GM12801 (cell line): ENCODE data around the gene SPC25.

Experiments
- CTCF ChIP-seq: IDR thresholded peaks from one replicate; pipeline ENCODE4 v1.5.1; 2011; ENCODE audit warnings: control low read depth; ENCODE audit not compliant: insufficient read length; ENCODE audit errors: extremely low read depth

Gene SPC25

GRCh38 chr2:168825126-168825525 is 65.1 kb downstream of the SPC25 start:
- no peak for TF ChIP-seq CTCF

- no peak for TF ChIP-seq CTCF
Measured at GRCh38 chr2:168821992-168822391, 68.2 kb downstream of the SPC25 start.

GRCh38 chr2:168821577-168821976 is 68.7 kb downstream of the SPC25 start:
- TF ChIP-seq CTCF: no peak
